GM21619 (cell line): ENCODE data around the gene IL36G.

ENCODE experiments used
- ATAC-seq: cut with Tn5 transposase; IDR thresholded peaks from one replicate; pipeline ENCODE4 v1.9.1; 2021; ENCODE audit not compliant: unreplicated experiment

The IL36G gene

GRCh38 chr2:112972423-112973086 is 5.3 kb upstream of the IL36G start:
- no peak for ATAC-seq

DNA sequence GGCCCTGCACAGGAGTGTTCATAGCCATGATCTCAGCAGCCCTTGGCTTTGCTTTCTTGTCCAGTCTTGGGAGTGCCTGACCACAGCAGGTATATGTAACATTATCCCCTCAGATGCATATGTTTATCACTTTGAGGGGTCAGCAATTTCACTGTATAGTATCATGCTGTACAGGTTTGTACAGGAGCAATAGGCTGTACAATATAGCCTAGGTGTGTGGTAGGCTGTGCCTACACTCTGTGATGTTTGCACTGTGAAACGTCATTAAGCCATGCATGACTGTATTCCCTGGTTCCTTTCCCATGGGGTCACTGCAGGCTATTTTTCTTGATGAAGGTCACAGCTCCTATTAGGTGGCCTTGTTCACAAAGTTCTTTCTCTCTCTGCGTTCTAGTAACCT is 4.7 kb upstream of the IL36G start:
- ATAC-seq: no peak

- no peak for ATAC-seq
These were observed 1.9 kb downstream of the IL36G start for GRCh38 chr2:112979731-112980130.

- no peak for ATAC-seq
These were observed 2.7 kb downstream of the IL36G start for GRCh38 chr2:112980537-112980936.

DNA sequence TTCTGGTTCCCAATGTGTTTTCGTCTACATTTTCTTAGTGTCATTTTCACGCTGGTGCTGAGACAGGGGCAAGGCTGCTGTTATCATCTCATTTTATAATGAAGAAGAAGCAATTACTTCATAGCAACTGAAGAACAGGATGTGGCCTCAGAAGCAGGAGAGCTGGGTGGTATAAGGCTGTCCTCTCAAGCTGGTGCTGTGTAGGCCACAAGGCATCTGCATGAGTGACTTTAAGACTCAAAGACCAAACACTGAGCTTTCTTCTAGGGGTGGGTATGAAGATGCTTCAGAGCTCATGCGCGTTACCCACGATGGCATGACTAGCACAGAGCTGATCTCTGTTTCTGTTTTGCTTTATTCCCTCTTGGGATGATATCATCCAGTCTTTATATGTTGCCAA is 7.3 kb downstream of the IL36G start:
- ATAC-seq: no peak

DNA sequence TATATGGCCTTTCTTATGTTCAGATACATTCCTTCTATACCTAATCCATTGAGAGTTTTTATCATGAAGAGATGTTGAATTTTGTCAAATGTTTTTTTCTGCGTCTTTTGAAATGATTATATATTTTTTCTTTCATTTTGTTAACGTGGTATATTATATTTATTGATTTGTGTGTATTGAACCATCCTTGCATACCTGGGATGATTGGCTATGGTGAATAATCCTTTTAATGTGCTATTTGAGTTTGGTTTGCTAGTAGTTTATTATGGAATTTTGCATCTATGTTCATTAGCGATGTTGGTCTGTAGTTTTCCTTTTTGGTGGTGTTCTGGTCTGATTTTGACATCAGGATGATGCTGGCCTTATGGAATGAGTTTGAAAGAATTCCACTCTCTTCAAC is 11.8 kb downstream of the IL36G start:
- ATAC-seq: no peak

- ATAC-seq: no peak
These were observed 16.0 kb downstream of the IL36G start for GRCh38 chr2:112993831-112994230.

GRCh38 chr2:112994648-112995047 is 16.8 kb downstream of the IL36G start:
- no peak for ATAC-seq

- ATAC-seq: no peak
These were observed 17.6 kb downstream of the IL36G start for GRCh38 chr2:112995346-112995920.

DNA sequence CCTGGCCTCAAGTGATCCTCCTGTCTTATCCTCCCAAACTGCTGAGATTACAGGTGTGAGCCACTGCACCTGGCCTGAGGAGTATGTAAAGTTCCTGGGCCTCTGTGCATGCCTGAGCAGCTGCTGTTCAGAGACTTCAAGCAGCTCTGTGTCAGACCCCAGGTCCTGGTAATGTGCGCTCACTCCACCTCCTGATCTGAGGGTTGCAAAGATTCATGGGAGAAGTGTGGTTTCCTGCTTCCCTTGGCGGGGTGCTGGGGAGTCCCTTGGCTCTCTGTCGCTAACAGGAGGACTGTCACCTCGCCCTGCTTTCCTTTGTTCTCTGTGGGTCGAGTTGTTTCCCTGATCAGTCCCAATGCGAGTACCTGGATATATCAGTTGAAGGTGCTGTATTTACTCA is 18.8 kb downstream of the IL36G start:
- no peak for ATAC-seq

GRCh38 chr2:112997151-112997550 is 19.3 kb downstream of the IL36G start:
- ATAC-seq: no peak

DNA sequence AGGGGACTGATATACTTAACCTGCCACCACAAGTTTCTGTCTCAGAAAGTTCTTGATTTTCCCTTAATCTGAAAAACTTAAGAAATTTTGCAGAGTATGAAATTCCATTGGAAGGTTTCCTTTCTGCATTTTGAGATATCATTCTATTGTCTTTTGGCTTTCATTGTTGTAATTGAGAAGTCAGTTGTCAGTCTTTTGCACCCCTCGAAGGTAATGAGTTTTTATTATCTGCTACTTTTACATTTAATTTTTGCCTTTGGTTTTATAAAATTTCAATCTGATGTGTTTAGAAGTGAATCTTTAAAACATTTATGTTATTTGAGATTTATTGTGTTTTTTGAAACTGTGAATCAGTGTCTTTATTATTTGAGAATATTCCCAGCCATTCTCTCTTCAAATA is 22.6 kb downstream of the IL36G start:
- ATAC-seq: no peak

- no peak for ATAC-seq
These were observed 24.9 kb downstream of the IL36G start for GRCh38 chr2:113002677-113003076.

GRCh38 chr2:113005030-113005509 is 27.3 kb downstream of the IL36G start, which contains the start of gene IL36A:
Gene IL36A, plus strand, starts transcription at chr2:113005459. Its CDS starts 413 bp downstream, at chr2:113005872.
- no peak for ATAC-seq

DNA sequence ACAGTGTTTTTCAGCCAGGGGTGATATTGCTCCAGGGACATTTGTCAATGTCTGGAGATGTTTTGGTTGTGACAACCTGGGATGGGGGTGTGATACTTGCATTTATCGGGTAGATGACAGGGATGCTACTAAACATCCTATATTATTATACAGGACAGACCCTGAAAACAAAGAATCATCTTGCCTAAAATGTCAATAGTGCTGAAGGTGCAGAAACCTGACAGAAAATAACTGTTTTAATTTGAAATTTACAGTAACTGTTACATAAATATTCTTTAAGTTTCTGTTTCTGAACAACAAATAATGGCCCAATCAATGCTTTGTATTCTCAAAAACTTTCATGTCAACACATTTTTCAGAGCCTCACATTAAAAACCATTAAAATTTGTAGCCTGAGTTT is 29.4 kb downstream of the IL36G start:
- no peak for ATAC-seq

- no peak for ATAC-seq
These were observed 31.8 kb downstream of the IL36G start for GRCh38 chr2:113009622-113010021.

- ATAC-seq: no peak
These were observed 32.3 kb downstream of the IL36G start for GRCh38 chr2:113010088-113010487.

DNA sequence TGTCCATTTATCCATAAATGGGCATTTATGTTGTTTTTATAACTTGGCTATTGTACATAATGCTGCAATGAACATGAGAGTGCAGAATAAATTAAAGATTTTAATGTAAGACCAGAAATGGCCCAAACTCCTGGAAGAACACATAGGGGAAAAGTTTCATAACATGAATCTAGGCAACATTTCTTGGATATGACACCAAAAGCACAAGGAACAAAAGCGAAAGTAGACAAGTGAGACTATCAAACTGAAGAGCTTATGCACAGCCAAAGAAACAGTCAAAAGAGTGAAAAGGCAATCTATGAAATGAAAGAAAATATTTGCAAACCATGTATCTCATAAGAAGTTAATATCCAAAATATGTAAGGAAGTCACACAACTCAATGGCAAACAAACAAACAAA is 33.3 kb downstream of the IL36G start:
- ATAC-seq: no peak

GRCh38 chr2:113012436-113013335 is 34.9 kb downstream of the IL36G start:
- no peak for ATAC-seq

GRCh38 chr2:113013336-113013661 is 35.5 kb downstream of the IL36G start:
- ATAC-seq: no peak

DNA sequence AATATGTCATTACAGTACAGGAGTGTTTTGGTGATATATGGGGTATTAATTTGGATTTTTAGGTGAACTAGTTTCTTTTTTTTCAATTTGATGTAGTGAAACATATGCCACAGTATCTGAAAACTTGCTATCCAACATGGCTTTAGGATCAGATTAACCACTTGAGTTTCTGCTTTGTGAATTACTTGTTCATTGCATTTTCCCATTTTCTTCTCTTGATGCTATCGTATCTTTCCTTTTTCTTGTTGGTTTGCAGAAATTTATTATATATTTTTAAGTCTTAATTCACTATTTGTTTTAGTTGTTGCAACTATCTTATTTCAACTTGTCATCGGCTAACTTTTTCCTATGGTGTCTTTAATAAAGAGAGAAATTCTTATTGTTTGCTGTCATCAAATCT is 36.3 kb downstream of the IL36G start:
- ATAC-seq: no peak

GRCh38 chr2:113015042-113015441 is 37.2 kb downstream of the IL36G start:
- no peak for ATAC-seq
